Fibroblast of pulmonary artery (primary cell): ENCODE results near the gene NCAM2.
A peak's percentile ranks its signal among the peaks of the same experiment; 100 is the strongest.

Experiments
- DNase-seq: peaks from one replicate; pipeline ENCODE4 v3.0.0-alpha.2; 2010; ENCODE audit warnings: low read depth
- H3K4me3 ChIP-seq: replicated peaks from 2 replicates; pipeline ENCODE4 v1.5.1; 2011; ENCODE audit warnings: low read depth, mild to moderate bottlenecking, control low read depth, low read length, moderate library complexity
- CTCF ChIP-seq: IDR thresholded peaks from 2 replicates; pipeline ENCODE4 v1.5.1; 2011; ENCODE audit warnings: mild to moderate bottlenecking, control low read depth, low read length, inconsistent platforms; ENCODE audit errors: missing control alignments

Gene NCAM2

GRCh38 chr21:21345872-21346271 lies 347.7 kb downstream of the NCAM2 start:
- no peak for DNase-seq
- H3K4me3 ChIP-seq, result no peak overlapping the region
- TF ChIP-seq CTCF, result no peak

GRCh38 chr21:21366277-21366676 lies 368.1 kb downstream of the NCAM2 start:
- no peak for TF ChIP-seq CTCF
- DNase-seq, result no peak
- H3K4me3 ChIP-seq, result no peak overlapping the region

- DNase-seq, result no peak
- H3K4me3 ChIP-seq, result no peak overlapping the region
- no peak for TF ChIP-seq CTCF
These were observed 369.4 kb downstream of the NCAM2 start for GRCh38 chr21:21367583-21367982.

GRCh38 chr21:21373969-21374368 lies 375.8 kb downstream of the NCAM2 start:
- peak; percentile 42 for TF ChIP-seq CTCF
- H3K4me3 ChIP-seq, result no peak overlapping the region
- peak; percentile 29 for DNase-seq

- no peak for TF ChIP-seq CTCF
- H3K4me3 ChIP-seq, result no peak overlapping the region
- DNase-seq, result peak; percentile 19
These were observed 384.9 kb downstream of the NCAM2 start for GRCh38 chr21:21383126-21383525.

GRCh38 chr21:21384977-21385376 lies 386.8 kb downstream of the NCAM2 start:
- no peak for DNase-seq
- no peak overlapping the region for H3K4me3 ChIP-seq
- TF ChIP-seq CTCF, result no peak

- no peak for TF ChIP-seq CTCF
- DNase-seq, result peak; percentile 47
- H3K4me3 ChIP-seq, result no peak overlapping the region
These were observed 387.2 kb downstream of the NCAM2 start for GRCh38 chr21:21385404-21385803.
